ENCODE data around the gene HSD17B12. TPM values are rescaled to one million over a fixed set of nuclear protein-coding genes. Genes with fewer than 3 reads are reported as not detected.
"Not testable (repeated sequence)": the region's sequence is repeated elsewhere in the genome, so short reads cannot be mapped to it uniquely, and the experiment has no call there.

Gene HSD17B12
- total RNA-seq, 4 donors from 2014 or later = 50.6 to 72.4 (median 54.1) TPM

DNA sequence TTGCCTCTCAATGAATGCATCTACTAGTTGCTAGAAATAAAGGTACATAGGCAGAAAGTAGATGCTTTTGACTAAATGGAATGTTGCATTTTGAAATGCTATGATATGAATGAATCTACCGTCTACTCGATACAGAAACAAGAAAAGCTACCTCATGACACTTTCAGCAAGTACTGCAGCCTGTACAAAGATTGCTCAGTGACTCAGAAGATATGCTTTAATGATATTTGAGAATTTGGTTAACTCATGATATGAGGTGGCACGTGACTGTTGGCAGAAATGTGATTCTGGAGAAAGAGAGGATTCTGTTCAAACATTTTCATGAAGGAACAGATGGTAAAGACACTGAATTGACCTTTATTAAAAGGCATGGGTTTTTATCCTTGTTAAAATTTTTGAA, 76.0 kb downstream of the HSD17B12 start:
- TF ChIP-seq CTCF (IDR thresholded peaks at IDR 0.05) = no peak
- no peak for ATAC-seq (ENCODE audit: low FRiP score)
- DNase-seq (ENCODE audit: low spot score) = no peak

GRCh38 chr11:43758927-43759326, 78.4 kb downstream of the HSD17B12 start:
- no peak for TF ChIP-seq CTCF (IDR thresholded peaks at IDR 0.05)
- ATAC-seq (ENCODE audit: low FRiP score) (no peak), DNase-seq (ENCODE audit: low spot score) (no peak)

DNA sequence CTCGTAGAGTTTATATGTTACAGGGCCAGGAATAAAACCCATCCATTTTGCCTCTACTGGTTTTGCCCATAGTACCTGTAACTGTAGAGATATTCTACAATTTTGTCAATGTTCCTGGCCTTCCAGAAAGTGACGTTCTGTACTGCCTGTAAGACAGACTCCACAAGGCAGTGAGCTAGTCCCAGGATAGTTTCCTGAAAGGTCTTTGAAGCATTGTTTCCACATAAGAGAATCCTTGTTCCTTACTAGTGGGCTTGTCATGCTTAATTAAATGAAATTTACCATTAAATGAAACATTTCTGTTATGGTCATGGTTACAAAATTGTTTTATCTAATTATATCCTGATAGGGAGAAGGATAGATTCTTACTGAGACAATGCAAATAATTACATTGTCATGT, 80.4 kb downstream of the HSD17B12 start:
- DNase-seq (ENCODE audit: low spot score) (no peak), ATAC-seq (ENCODE audit: low FRiP score) (no peak)
- no peak for TF ChIP-seq CTCF (IDR thresholded peaks at IDR 0.05)

DNA sequence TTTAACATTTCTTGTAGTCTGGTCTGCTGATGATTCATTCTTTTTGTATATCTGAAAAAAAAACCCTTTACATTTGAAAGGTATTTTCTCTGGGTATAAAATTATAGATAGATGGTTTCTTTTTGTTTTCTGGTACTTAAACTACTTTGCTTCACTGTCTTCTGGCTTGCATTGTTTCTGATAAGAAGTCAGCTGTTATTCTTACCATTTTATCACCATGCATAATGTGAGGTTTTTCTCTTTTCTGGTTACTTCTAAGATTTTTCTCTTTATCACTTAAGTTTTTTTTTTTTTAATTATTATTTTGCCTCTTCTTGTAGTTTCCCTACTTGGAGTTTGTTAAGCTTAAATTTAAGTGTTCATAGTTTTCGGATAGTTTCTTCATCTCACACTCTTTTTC, 84.7 kb downstream of the HSD17B12 start:
- TF ChIP-seq CTCF (IDR thresholded peaks at IDR 0.05) = no peak
- no peak for ATAC-seq (ENCODE audit: low FRiP score)

GRCh38 chr11:43768654-43769053, 88.1 kb downstream of the HSD17B12 start:
- not testable (repeated sequence) for DNase-seq (ENCODE audit: low spot score); ATAC-seq (ENCODE audit: low FRiP score)

More for the DNA sequence above, 84.7 kb downstream of the HSD17B12 start:
- no peak for DNase-seq (ENCODE audit: low spot score)

- DNase-seq (ENCODE audit: low spot score) = no peak
- no peak for ATAC-seq (ENCODE audit: low FRiP score)
- TF ChIP-seq CTCF (IDR thresholded peaks at IDR 0.05) = no peak
Observed at GRCh38 chr11:43770173-43770572, 89.6 kb downstream of the HSD17B12 start.

- no peak for DNase-seq (ENCODE audit: low spot score)
- ATAC-seq (ENCODE audit: low FRiP score) = no peak
- TF ChIP-seq CTCF (IDR thresholded peaks at IDR 0.05) = no peak
Observed at GRCh38 chr11:43772733-43773132, 92.2 kb downstream of the HSD17B12 start.

DNA sequence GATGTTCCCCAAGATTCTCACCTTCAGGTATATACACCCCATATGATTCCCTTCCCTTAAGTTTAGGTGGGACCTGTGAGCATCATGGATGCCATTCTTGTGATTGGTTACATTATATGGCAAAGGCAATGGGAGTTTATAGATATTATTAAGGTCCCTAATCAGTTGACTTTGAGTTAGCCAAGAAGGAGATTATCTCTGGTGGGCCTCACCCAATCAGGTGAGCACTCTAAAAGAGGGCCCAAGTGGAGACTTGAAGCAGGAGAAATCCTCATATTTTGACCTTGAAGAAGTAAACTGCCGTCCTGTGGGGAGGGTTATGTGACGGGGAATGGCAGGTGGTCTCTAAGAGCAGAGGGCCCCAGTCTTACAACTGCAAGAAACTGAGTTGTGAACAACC, 94.2 kb downstream of the HSD17B12 start:
- ATAC-seq (ENCODE audit: low FRiP score) (no peak), DNase-seq (ENCODE audit: low spot score) (no peak)
- TF ChIP-seq CTCF (IDR thresholded peaks at IDR 0.05) = no peak

Data from omental fat pad (tissue), 4 donors.